CD4-positive, alpha-beta T cell treated with Interleukin-15 for 4 hours (primary cell): ENCODE data around the gene TFB2M.
A peak's percentile ranks its signal among the peaks of the same experiment; 100 is the strongest.
"Not testable (repeated sequence)": the region's sequence is repeated elsewhere in the genome, so short reads cannot be mapped to it uniquely, and the experiment has no call there.

Source experiments
- DNase-seq: peaks from one replicate; pipeline ENCODE4 v3.0.0-alpha.2; 2020; ENCODE audit warnings: low spot score

The TFB2M gene, protein sequence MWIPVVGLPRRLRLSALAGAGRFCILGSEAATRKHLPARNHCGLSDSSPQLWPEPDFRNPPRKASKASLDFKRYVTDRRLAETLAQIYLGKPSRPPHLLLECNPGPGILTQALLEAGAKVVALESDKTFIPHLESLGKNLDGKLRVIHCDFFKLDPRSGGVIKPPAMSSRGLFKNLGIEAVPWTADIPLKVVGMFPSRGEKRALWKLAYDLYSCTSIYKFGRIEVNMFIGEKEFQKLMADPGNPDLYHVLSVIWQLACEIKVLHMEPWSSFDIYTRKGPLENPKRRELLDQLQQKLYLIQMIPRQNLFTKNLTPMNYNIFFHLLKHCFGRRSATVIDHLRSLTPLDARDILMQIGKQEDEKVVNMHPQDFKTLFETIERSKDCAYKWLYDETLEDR

GRCh38 chr1:246566128-246566812 is at the start of gene TFB2M, which contains the start of gene CNST:
Gene TFB2M, minus strand, starts transcription at chr1:246566261. Its CDS starts 123 bp downstream, at chr1:246566138.
Gene CNST, plus strand, starts transcription at chr1:246566456. Its CDS starts 25,107 bp downstream, at chr1:246591563.
- DNase-seq = peak; percentile 95

DNA sequence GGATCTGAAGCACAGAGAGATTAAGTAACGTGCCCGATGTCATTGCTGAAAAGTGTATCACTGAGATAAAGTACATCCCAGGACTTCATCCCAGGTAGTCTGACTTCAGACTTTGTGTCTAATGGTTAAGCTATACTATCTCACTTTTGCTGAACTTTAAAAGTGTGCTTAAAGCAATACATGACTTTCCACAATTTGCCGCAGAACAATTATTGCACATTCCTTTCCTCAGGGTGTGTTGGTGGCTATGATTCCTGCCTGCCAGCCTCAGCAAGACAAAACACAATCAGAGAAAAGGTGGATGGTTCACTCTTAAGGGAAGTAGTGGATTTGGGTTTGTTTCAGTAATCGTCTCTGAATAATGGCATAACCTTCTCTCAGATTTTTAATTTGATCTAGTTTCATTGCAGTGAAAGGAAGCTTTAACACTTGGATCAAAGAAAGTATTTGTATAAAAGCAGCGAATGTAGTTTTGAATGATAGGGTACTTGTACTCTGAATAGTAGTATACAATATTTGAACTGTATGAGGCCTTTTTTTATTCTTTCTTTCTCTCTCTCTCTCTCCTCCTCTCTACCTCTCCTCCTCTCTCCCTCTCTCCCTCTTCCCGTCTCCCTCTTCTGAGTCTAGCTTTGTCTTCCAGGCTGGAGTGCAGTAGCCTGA is 47.2 kb upstream of the TFB2M start:
- DNase-seq = no peak

DNA sequence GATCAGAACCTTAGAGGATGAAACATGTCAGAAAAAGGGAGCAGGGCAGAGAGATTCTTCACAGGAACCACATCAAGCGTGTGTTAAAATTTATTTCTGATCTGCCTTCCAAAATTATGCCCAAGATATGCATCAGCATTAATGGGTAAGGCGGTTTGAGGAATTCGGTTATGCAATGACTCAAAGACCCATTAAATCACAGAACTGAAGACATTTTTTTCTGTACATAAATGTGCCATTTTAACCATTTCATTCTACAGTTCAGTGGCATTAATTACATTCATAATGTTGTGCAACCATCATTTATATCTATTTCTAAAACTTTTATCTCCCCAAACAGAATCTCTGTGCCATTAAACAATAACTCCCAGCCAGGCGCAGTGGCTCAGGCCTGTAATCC is 43.6 kb upstream of the TFB2M start:
- DNase-seq = no peak

DNA sequence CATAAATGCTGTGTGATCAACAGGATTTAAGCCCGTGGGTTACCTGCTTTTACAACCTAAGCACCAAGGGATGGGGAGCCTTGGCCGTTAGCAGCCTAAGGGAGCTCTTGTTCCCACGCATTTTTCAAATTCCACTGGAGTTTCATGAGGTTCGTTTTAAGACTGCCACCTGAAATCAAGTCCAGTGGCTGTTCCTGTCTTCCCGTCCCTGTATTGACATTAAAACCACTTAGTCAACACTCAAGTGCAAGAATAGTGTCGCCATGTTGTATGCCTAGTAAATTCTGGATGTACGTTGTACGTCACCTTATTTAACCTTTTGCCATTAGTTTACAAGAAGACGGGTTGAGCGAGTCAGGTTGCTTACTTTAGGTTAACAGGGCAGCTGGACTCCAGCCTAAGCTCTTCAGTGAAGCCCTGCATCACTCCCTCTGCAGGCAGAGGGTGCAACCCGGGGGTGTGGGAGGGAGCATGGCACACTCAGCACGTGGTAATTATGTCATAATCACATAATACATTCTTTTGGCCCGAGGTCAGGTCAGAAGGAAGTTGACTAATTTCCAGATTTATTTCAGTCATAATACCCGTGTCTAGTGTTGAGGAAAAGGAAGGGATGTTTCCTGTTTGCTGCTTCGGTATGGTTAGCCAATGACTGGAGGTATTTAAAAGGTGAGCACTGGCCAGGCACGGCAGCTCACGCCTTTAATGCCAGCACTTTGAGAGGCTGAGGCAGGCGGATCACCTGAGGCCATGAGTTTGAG is 42.7 kb upstream of the TFB2M start:
- DNase-seq = peak; percentile 14

- DNase-seq = no peak
Measured at GRCh38 chr1:246607462-246607861, 41.4 kb upstream of the TFB2M start.

GRCh38 chr1:246605231-246605630 is 39.2 kb upstream of the TFB2M start:
- not testable (repeated sequence) for DNase-seq

DNA sequence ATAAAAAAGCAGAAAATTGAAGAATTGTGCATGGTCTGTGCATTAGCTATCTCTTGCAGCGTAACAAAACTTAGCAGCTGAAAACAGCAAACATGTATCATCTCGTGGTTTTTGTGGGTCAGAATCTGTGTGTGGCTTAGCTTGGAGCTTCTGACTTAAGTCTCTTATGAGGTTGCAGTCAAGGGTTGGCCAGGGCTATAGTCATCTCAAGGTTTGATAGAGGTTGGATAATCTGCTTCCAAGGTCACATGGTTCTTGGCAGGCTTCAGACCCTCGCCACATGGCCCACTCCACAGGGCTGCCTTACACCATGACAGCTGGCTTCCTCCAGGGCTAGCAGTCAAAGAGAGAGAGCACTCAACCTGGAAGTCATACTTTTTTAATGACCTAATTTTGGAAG is 36.1 kb upstream of the TFB2M start:
- DNase-seq = peak; percentile 10

DNA sequence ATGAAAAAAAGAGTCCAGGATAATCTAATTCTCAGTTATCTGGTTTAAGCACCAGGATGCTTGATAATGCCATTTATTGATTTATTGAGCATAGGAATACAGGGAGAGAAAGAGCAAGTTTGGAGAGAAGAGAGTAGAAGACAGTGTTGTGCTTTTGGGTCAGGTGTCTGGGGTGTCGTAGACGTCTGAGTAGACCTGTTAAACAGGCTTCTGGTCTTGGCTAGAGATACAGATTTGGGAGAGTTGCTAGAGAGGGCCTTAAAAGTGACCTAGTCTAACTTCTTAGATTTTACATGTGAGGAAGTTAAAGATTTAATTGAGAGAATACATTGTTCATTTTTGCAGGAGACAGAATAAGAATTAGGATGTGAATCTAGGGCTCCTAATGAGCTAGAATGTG is 34.5 kb upstream of the TFB2M start:
- DNase-seq = no peak

GRCh38 chr1:246599315-246599714 is 33.3 kb upstream of the TFB2M start:
- DNase-seq = no peak

- DNase-seq = no peak
Measured at GRCh38 chr1:246597971-246598370, 31.9 kb upstream of the TFB2M start.

DNA sequence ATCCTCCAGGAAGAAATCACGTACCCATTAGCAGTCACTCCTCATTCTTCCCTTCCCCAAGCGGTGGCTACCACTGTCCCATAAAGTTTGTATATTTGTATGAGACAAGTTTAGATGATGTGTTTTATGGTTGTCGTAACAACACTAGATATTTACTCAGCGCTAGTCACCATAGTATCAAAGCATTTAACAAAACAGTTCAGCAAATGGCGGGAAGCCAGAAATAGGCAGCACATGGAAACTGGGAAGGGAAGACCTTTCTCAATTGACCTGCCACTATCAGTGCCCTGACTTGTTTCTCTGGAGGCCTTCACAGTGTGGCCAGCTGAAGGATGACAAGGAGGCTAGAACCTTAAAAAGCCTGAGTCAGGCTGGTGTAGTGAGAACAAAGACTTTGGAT is 31.3 kb upstream of the TFB2M start:
- DNase-seq = no peak

- no peak for DNase-seq
Measured at GRCh38 chr1:246595146-246595545, 29.1 kb upstream of the TFB2M start.

DNA sequence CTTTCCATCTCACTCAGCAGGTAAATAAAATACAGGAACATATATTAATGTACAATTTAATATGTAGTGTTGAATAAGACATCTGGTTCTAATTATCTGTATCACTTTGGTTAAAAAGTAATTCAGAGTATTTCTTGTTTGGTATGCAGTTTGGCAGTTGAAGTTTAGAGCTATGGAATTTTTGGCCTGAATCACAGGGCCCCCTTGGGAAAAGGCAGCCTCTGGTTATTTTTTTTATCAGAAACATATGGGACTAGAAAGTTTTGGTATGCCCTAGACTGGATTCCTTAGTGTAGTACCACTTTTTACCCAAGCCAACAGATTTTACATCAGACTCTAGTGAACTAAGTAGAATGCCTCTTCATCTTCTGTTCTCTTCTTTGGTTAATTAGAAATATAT is 26.6 kb upstream of the TFB2M start:
- DNase-seq = no peak

DNA sequence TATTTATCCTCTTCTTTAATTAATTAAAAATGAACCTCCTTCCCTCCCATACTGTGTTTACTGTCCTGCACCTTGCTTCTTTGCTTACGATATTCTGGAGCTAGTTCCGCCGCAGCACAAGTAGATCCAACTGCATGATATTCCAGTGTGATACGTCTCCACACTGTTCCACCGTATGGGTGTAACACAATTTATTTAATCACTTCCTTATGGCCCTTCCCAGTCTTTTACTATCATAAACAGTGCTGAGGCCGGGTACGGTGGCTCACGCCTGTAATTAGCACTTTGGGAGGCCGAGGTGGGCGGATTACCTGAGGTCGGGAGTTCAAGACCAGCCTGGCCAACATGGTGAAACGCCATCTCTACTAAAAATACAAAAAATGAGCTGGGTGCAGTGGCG is 25.9 kb upstream of the TFB2M start:
- no peak for DNase-seq

DNA sequence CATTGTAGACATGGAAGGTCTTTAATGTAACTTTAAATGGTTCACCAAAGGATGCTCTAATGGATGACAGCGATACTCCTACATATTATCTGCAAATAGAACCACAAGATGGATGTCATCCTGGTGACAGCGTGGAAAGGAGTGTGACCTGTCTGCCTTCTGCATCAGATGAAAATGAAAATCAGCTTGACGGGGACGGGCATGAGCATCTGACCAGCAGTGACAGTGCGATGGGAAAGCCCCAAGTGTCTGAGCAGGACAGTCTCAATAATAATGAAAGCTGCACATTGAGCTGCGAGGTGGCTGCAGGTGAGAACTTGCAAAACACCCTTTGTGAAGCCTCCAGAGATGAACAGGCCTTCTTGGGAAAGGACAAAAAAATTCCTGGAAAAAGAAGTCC is 25.4 kb upstream of the TFB2M start:
- DNase-seq = no peak

- no peak for DNase-seq
Measured at GRCh38 chr1:246591047-246591446, 25.0 kb upstream of the TFB2M start.

- DNase-seq = not testable (repeated sequence)
Measured at GRCh38 chr1:246589919-246590318, 23.9 kb upstream of the TFB2M start.

- no peak for DNase-seq
Measured at GRCh38 chr1:246588159-246588721, 22.2 kb upstream of the TFB2M start.

DNA sequence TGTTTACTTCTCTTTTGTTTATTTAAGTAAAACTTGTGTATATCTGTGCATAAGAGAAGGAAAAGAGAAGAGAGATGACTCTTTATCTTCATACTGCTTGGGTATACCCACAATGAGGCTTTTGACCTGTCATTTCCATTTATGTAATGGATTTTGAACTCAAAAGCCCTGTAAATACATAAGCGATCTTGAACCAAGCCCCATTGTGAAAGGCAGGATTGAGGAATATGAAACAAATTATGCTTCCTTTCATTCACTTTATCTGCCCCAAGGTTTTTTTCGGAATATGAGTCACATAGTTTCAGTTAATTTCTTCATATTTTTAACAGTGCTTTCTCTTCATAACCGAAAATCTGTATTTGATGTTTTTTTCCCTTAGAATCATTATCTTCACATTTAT is 21.5 kb upstream of the TFB2M start:
- no peak for DNase-seq

GRCh38 chr1:246587032-246587431 is 21.0 kb upstream of the TFB2M start:
- DNase-seq = no peak

GRCh38 chr1:246583448-246584185 is 17.6 kb upstream of the TFB2M start:
- no peak for DNase-seq
